H9 (cell line): Measurements from ENCODE around the gene KRT31. TPM values are rescaled to one million over a fixed set of nuclear protein-coding genes. Genes with fewer than 3 reads are reported as not detected.

Source experiments
- DNase-seq: peaks from one replicate; pipeline ENCODE4 v3.0.0-alpha.2; 2017
- H2AFZ ChIP-seq: one replicate; pipeline ENCODE4 v1.6.1; 2013; ENCODE audit warnings: mild to moderate bottlenecking, low read length, control low read depth, moderate library complexity
- H2AK5ac ChIP-seq: 2 replicates; pipeline ENCODE4 v1.6.1; 2013; ENCODE audit warnings: low read length, control low read depth, mixed read lengths; ENCODE audit not compliant: insufficient read length
- H2BK120ac ChIP-seq: one replicate; pipeline ENCODE4 v1.6.1; 2013; ENCODE audit warnings: low read depth, mild to moderate bottlenecking, low read length, control low read depth, inconsistent platforms; ENCODE audit not compliant: poor library complexity, severe bottlenecking
- H2BK12ac ChIP-seq: 2 replicates; pipeline ENCODE4 v1.6.1; 2013; ENCODE audit warnings: low read length, control low read depth, mixed read lengths, low read depth; ENCODE audit not compliant: insufficient read length
- H2BK15ac ChIP-seq: 2 replicates; pipeline ENCODE4 v1.6.1; 2013; ENCODE audit warnings: low read depth, low read length, control low read depth
- H2BK20ac ChIP-seq: one replicate; pipeline ENCODE4 v1.6.1; 2013; ENCODE audit warnings: low read depth, mild to moderate bottlenecking, low read length, control low read depth, inconsistent platforms; ENCODE audit not compliant: poor library complexity, severe bottlenecking
- H2BK5ac ChIP-seq: 2 replicates; pipeline ENCODE4 v1.6.1; 2013; ENCODE audit warnings: low read length, control low read depth, mixed read lengths; ENCODE audit not compliant: insufficient read length
- H3K14ac ChIP-seq: 2 replicates; pipeline ENCODE4 v1.6.1; 2013; ENCODE audit warnings: low read length, control low read depth; ENCODE audit not compliant: insufficient read depth
- H3K18ac ChIP-seq: 2 replicates; pipeline ENCODE4 v1.6.1; 2013; ENCODE audit warnings: low read depth, mild to moderate bottlenecking, mixed read lengths, low read length, control low read depth; ENCODE audit not compliant: insufficient read length
- H3K23ac ChIP-seq: 2 replicates; pipeline ENCODE4 v1.6.1; 2013; ENCODE audit warnings: low read length, control low read depth, mixed read lengths, low read depth; ENCODE audit not compliant: insufficient read length
- H3K23me2 ChIP-seq: 2 replicates; pipeline ENCODE4 v1.6.1; 2013; ENCODE audit warnings: low read depth, mild to moderate bottlenecking, mixed read lengths, low read length, control low read depth; ENCODE audit not compliant: insufficient read length, poor library complexity, severe bottlenecking
- H3K27ac ChIP-seq: 2 replicates; pipeline ENCODE4 v1.5.1; 2013; ENCODE audit warnings: low read length, control low read depth, mixed read lengths, low read depth; ENCODE audit not compliant: insufficient read length
- H3K27me3 ChIP-seq: 2 replicates; pipeline ENCODE4 v1.6.1; 2013; ENCODE audit warnings: low read length, control low read depth, inconsistent platforms; ENCODE audit not compliant: insufficient read depth
- H3K4ac ChIP-seq: 2 replicates; pipeline ENCODE4 v1.6.1; 2013; ENCODE audit warnings: low read depth, mild to moderate bottlenecking, control low read depth, inconsistent platforms, low read length, moderate library complexity
- H3K4me1 ChIP-seq: 2 replicates; pipeline ENCODE4 v1.6.1; 2013; ENCODE audit warnings: low read length, control low read depth, inconsistent platforms; ENCODE audit not compliant: insufficient read depth
- H3K4me2 ChIP-seq: 2 replicates; pipeline ENCODE4 v1.6.1; 2013; ENCODE audit warnings: low read length, control low read depth, mixed read lengths; ENCODE audit not compliant: insufficient read length, insufficient read depth
- H3K56ac ChIP-seq: 2 replicates; pipeline ENCODE4 v1.6.1; 2013; ENCODE audit warnings: low read depth, mild to moderate bottlenecking, mixed read lengths, low read length, control low read depth; ENCODE audit not compliant: insufficient read length
- H3K79me1 ChIP-seq: 2 replicates; pipeline ENCODE4 v1.6.1; 2013; ENCODE audit warnings: low read depth, mild to moderate bottlenecking, moderate library complexity, low read length, control low read depth, inconsistent platforms; ENCODE audit not compliant: insufficient read depth, poor library complexity, severe bottlenecking
- H3K79me2 ChIP-seq: 2 replicates; pipeline ENCODE4 v1.6.1; 2013; ENCODE audit warnings: low read length, control low read depth, inconsistent platforms; ENCODE audit not compliant: insufficient read depth
- H3K9ac ChIP-seq: 2 replicates; pipeline ENCODE4 v1.6.1; 2013; ENCODE audit warnings: low read length, control low read depth, mixed read lengths; ENCODE audit not compliant: insufficient read length; ENCODE audit errors: extremely low read depth
- H3K9me3 ChIP-seq: one replicate; pipeline ENCODE4 v1.6.1; 2013; ENCODE audit warnings: low read depth, low read length, inconsistent platforms; ENCODE audit not compliant: control insufficient read depth
- H3T11ph ChIP-seq: one replicate; pipeline ENCODE4 v1.6.1; 2013; ENCODE audit warnings: mild to moderate bottlenecking, low read length, control low read depth, inconsistent platforms
- H4K20me1 ChIP-seq: one replicate; pipeline ENCODE4 v1.6.1; 2013; ENCODE audit not compliant: control insufficient read depth, insufficient read length, insufficient read depth
- H4K5ac ChIP-seq: 2 replicates; pipeline ENCODE4 v1.6.1; 2013; ENCODE audit warnings: low read depth, mild to moderate bottlenecking, mixed read lengths, low read length, control low read depth; ENCODE audit not compliant: insufficient read length
- H4K8ac ChIP-seq: replicated peaks from 2 replicates; pipeline ENCODE4 v1.6.1; 2013; ENCODE audit warnings: low read length, control low read depth, mixed read lengths, low read depth; ENCODE audit not compliant: insufficient read length
- H4K91ac ChIP-seq: 2 replicates; pipeline ENCODE4 v1.6.1; 2013; ENCODE audit warnings: low read depth, mild to moderate bottlenecking, moderate library complexity, mixed read lengths, low read length, control low read depth; ENCODE audit not compliant: insufficient read length
- H3K27ac Mint-ChIP-seq, 3 experiments: 2 replicates in 2 of 3; 3 replicates in 1 of 3; pipeline ENCODE4 v1.8.0; 2020 to 2021; ENCODE audit warnings: mixed read lengths in 3 of 3, mild to moderate bottlenecking in 1 of 3, moderate library complexity in 1 of 3
- H3K27me3 Mint-ChIP-seq: 2 replicates; pipeline ENCODE4 v1.8.0; 2021; ENCODE audit warnings: low read depth, mild to moderate bottlenecking, moderate library complexity, mixed read lengths
- H3K36me3 Mint-ChIP-seq, 3 experiments: 2 replicates in 2 of 3; 3 replicates in 1 of 3; pipeline ENCODE4 v1.8.0; 2020 to 2021; ENCODE audit warnings: low read depth in 3 of 3, mixed read lengths in 3 of 3; ENCODE audit not compliant: insufficient read depth in 1 of 3
- H3K4me1 Mint-ChIP-seq, 2 experiments: 2 replicates each; pipeline ENCODE4 v1.8.0; 2020; ENCODE audit warnings: mixed read lengths in 2 of 2
- H3K4me3 Mint-ChIP-seq, 2 experiments: 2 replicates in 1 of 2; 3 replicates in 1 of 2; pipeline ENCODE4 v1.8.0; 2020 to 2021; ENCODE audit warnings: mild to moderate bottlenecking in 2 of 2, mixed read lengths in 2 of 2, moderate library complexity in 1 of 2
- H3K9me3 Mint-ChIP-seq, 2 experiments: 2 replicates in 1 of 2; 3 replicates in 1 of 2; pipeline ENCODE4 v1.8.0; 2020; ENCODE audit warnings: mild to moderate bottlenecking in 2 of 2, mixed read lengths in 2 of 2, moderate library complexity in 1 of 2
- CTCF ChIP-seq: fragments of 200-600 bp; sonication (generic); conservative IDR thresholded peaks from 3 replicates; pipeline ENCODE4 v1.8.0; 2021; ENCODE audit warnings: antibody characterized with exemption, mild to moderate bottlenecking
- WGBS: extraction: QIAGEN DNeasy Blood & Tissue Kit; methylation state at CpG from one replicate; pipeline ENCODE4 v1.1.7; 2013; ENCODE audit warnings: missing lambda C conversion rate, low lambda C conversion rate, mixed read lengths; ENCODE audit not compliant: insufficient read length; ENCODE audit errors: extremely low coverage; 5-methylcytosine and 5-hydroxymethylcytosine counted together
- total RNA-seq: library from RNA; stranded (reverse); gene quantifications from 2 replicates; pipeline ENCODE4 v1.2.1, GENCODE V29; 2021

Gene KRT31
- total RNA-seq, 1 experiment from 2014 or later: not detected

- Mint-ChIP-seq H3K4me1 (peaks cover 8% of the 10 kb centered on the region in 2 experiments; a peak in 3 of 4 replicates), H3K27me3 (peaks cover 11% of the 10 kb centered on the region), H3K27ac (no peak overlapping the region; a peak in 1 of 7 replicates), H3K4me3 (no peak overlapping the region), H3K9me3 (no peaks in the 10 kb centered on the region), H3K36me3 (no peaks in the 10 kb centered on the region)
- H4K91ac ChIP-seq: no peak overlapping the region
- H3K4me2 ChIP-seq: no peak overlapping the region
- H3T11ph ChIP-seq: no peak overlapping the region
- H4K8ac ChIP-seq: no peak overlapping the region
- no peak overlapping the region for H2BK20ac ChIP-seq
- WGBS: no CpG with 5 or more reads among the region's 4 CpGs
- H2BK5ac ChIP-seq: no peak overlapping the region
- H2BK120ac ChIP-seq: no peak overlapping the region
- no peak overlapping the region for H3K4ac ChIP-seq
- no peaks in the 10 kb centered on the region for H3K79me1 ChIP-seq
- H2AK5ac ChIP-seq: no peak overlapping the region
- DNase-seq: no peak
- H3K27me3 ChIP-seq: no peaks in the 10 kb centered on the region
- H4K20me1 ChIP-seq: no peaks in the 10 kb centered on the region
- H3K4me1 ChIP-seq: no peaks in the 10 kb centered on the region
- H2AFZ ChIP-seq: no peak overlapping the region
- no peak overlapping the region for H3K9ac ChIP-seq
- no peak overlapping the region for H3K56ac ChIP-seq
- no peaks in the 10 kb centered on the region for H3K23me2 ChIP-seq
- H4K5ac ChIP-seq: no peak overlapping the region
- H3K79me2 ChIP-seq: no peaks in the 10 kb centered on the region
- no peak overlapping the region for H2BK15ac ChIP-seq
- no peak overlapping the region for H2BK12ac ChIP-seq
- H3K14ac ChIP-seq: no peak overlapping the region
- no peak overlapping the region for H3K18ac ChIP-seq
- no peak overlapping the region for H3K27ac ChIP-seq
- no peak overlapping the region for H3K23ac ChIP-seq
- TF ChIP-seq CTCF: no peak
- H3K9me3 ChIP-seq: no peaks in the 10 kb centered on the region
These were observed 24.2 kb upstream of the KRT31 start for GRCh38 chr17:41421617-41422016.
